CD4-positive, alpha-beta T cell (primary cell): Measurements from ENCODE around the gene NKD1. TPM values are rescaled to one million over a fixed set of nuclear protein-coding genes. Genes with fewer than 3 reads are reported as not detected.

Source experiments
- ATAC-seq: fragments of 200-7000 bp; cut with Tn5 transposase; one replicate; pipeline ENCODE4 v1.10.0; 2022; ENCODE audit warnings: mild to moderate bottlenecking; ENCODE audit not compliant: poor library complexity
- CTCF ChIA-PET: fragments of 350-600 bp; sonication (Branson Sonifier 250); formaldehyde crosslinking; loops from one replicate; lab custom pipeline; 2021; ENCODE audit warnings: antibody characterized with exemption, inconsistent platforms; lab: Charles Lee
- POLR2A ChIA-PET: fragments of 350-600 bp; sonication (Branson Sonifier 250); formaldehyde crosslinking; loops from one replicate; lab custom pipeline; 2021; ENCODE audit warnings: antibody characterized with exemption, inconsistent platforms; lab: Charles Lee
- DNase-seq, 14 experiments: peaks; one replicate each; pipeline ENCODE4 v3.0.0-alpha.2; 2013 to 2020; ENCODE audit warnings: mixed read lengths in 2 of 14
- H3K27ac ChIP-seq, 2 donors: one replicate each; pipeline versions ENCODE4 v1.5.1 to v1.7.0; 2013; ENCODE audit warnings: low read length in 2 of 2, low read depth in 1 of 2, mild to moderate bottlenecking in 1 of 2
- H3K27me3 ChIP-seq, 2 experiments: 1 replicate in 1 of 2; 2 replicates in 1 of 2; pipeline versions ENCODE4 v1.6.1 to v1.7.0; 2013; ENCODE audit warnings: low read length in 2 of 2, control low read depth in 1 of 2, mild to moderate bottlenecking in 1 of 2, moderate library complexity in 1 of 2; ENCODE audit not compliant: insufficient read depth in 2 of 2, control insufficient read depth in 1 of 2
- H3K36me3 ChIP-seq: one replicate; pipeline ENCODE4 v1.6.1; 2013; ENCODE audit warnings: low read length, control low read depth; ENCODE audit not compliant: insufficient read depth
- H3K4me1 ChIP-seq: one replicate; pipeline ENCODE4 v1.6.1; 2013; ENCODE audit warnings: low read length, control low read depth; ENCODE audit not compliant: insufficient read depth
- H3K4me3 ChIP-seq: one replicate; pipeline ENCODE4 v1.5.1; 2013; ENCODE audit warnings: mild to moderate bottlenecking, low read length, moderate library complexity
- H3K9me3 ChIP-seq, 2 experiments: 1 replicate in 1 of 2; 2 replicates in 1 of 2; pipeline versions ENCODE4 v1.6.1 to v1.7.0; 2013; ENCODE audit warnings: low read length in 2 of 2, mild to moderate bottlenecking in 2 of 2, control low read depth in 1 of 2, moderate library complexity in 1 of 2; ENCODE audit not compliant: control insufficient read depth in 1 of 2, insufficient read depth in 1 of 2
- H3K27ac Mint-ChIP-seq: one replicate; pipeline ENCODE4 v1.8.0; 2020; ENCODE audit warnings: mixed read lengths
- H3K27me3 Mint-ChIP-seq: one replicate; pipeline ENCODE4 v1.8.0; 2021; ENCODE audit warnings: mixed read lengths
- H3K36me3 Mint-ChIP-seq: one replicate; pipeline ENCODE4 v1.8.0; 2021; ENCODE audit warnings: low read depth, mixed read lengths
- H3K4me1 Mint-ChIP-seq: one replicate; pipeline ENCODE4 v1.8.0; 2021; ENCODE audit warnings: low read depth, mixed read lengths
- H3K4me3 Mint-ChIP-seq: one replicate; pipeline ENCODE4 v1.8.0; 2020; ENCODE audit warnings: mild to moderate bottlenecking, mixed read lengths
- H3K9me3 Mint-ChIP-seq: one replicate; pipeline ENCODE4 v1.8.0; 2020; ENCODE audit warnings: mixed read lengths
- CTCF ChIP-seq: fragments of 200-600 bp; IDR thresholded peaks from one replicate; pipeline ENCODE4 v1.8.0; 2022; ENCODE audit warnings: antibody characterized with exemption, mild to moderate bottlenecking
- intact Hi-C, 2 experiments: fragments of 100-400 bp; cut with DNase I in 1 of 2; cut with micrococcal nuclease in 1 of 2; formaldehyde crosslinking; loops; one replicate each; pipeline versions ENCODE4 v1.15.1 to v1.9.0; 2023 to 2025; cut with DNase I, micrococcal nuclease
- total RNA-seq, 174 experiments: library from RNA in 2 of 174; stranded (reverse) in 2 of 174; gene quantifications; one replicate each; pipeline ENCODE4 v1.2.3 and lab custom pipeline; 2021 to 2026

The NKD1 gene
- total RNA-seq, 2 experiments from 2014 or later, result 6.1 to 9.8 TPM

GRCh38 chr16:50500171-50500874 lies 47.9 kb upstream of the NKD1 start:
- no peak overlapping the region for H3K4me3 Mint-ChIP-seq
- no peak overlapping the region for H3K27ac Mint-ChIP-seq
- no peaks in the 10 kb centered on the region for H3K27me3 ChIP-seq
- peaks cover 6% of the 10 kb centered on the region for H3K4me1 Mint-ChIP-seq
- no peaks in the 10 kb centered on the region for H3K27me3 Mint-ChIP-seq
- ATAC-seq, result no peak
- H3K9me3 Mint-ChIP-seq, result no peaks in the 10 kb centered on the region
- no peak overlapping the region for H3K27ac ChIP-seq
- no peak overlapping the region for H3K4me3 ChIP-seq
- H3K4me1 ChIP-seq, result no peaks in the 10 kb centered on the region
- no peak for TF ChIP-seq CTCF
- peaks cover 0 to 9% of the 10 kb centered on the region in 2 experiments for H3K9me3 ChIP-seq
- ChIA-PET POLR2A (no interaction called here), CTCF (no interaction called here)
- no peaks in the 10 kb centered on the region for H3K36me3 ChIP-seq
- intact Hi-C loops, result no loop called here
- no peaks in the 10 kb centered on the region for H3K36me3 Mint-ChIP-seq
- no peak for DNase-seq

- no peak overlapping the region for H3K4me3 ChIP-seq
- no peak overlapping the region for H3K27ac ChIP-seq
- Mint-ChIP-seq H3K27ac (no peak overlapping the region), H3K9me3 (no peaks in the 10 kb centered on the region), H3K4me1 (peaks cover 6% of the 10 kb centered on the region), H3K4me3 (no peak overlapping the region), H3K27me3 (no peaks in the 10 kb centered on the region), H3K36me3 (no peaks in the 10 kb centered on the region)
- intact Hi-C loops, result no loop called here
- POLR2A ChIA-PET, result no interaction called here
- no peak for ATAC-seq
- no peaks in the 10 kb centered on the region for H3K36me3 ChIP-seq
- H3K9me3 ChIP-seq, result peaks cover 0 to 9% of the 10 kb centered on the region in 2 experiments
- H3K27me3 ChIP-seq, result no peaks in the 10 kb centered on the region
- CTCF ChIA-PET, result no interaction called here
- TF ChIP-seq CTCF, result no peak
- no peaks in the 10 kb centered on the region for H3K4me1 ChIP-seq
- no peak for DNase-seq
Measured at GRCh38 chr16:50501251-50501650, 46.9 kb upstream of the NKD1 start.

DNA sequence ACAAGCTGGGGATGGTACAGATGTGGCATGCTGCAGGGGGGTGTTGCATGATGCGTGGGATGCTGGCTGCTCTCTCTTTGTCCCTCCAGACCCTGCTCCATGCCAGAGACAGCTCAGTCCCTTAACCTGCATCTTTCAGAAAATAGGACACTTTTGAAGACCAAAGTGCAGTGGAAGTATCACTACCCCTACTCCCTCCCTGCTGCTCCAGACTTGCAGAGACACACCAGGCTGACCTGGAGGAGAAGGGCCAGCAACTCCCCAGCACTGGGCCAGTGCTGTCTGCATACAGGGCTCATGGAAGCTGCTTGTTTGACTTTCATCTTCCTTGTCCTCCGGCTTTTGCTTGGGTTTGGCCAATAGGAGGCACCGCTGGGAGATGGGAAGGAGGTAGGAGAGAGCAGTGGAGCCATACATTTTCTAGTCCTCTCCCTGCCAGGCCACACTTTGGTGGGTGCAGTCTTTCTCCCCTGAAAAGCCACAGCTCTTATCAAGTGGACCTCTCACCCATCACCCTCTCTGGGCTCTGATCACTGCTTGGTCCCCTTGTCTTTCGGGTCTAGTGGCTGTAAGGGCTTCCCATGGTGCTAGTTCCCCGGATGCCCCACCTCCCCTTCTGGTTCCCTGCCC lies 46.1 kb upstream of the NKD1 start:
- ATAC-seq (no peak), DNase-seq (no peak)
- no peaks in the 10 kb centered on the region for H3K9me3 Mint-ChIP-seq
- H3K4me3 Mint-ChIP-seq, result no peak overlapping the region
- no peak for TF ChIP-seq CTCF
- H3K9me3 ChIP-seq, result peaks cover 0 to 9% of the 10 kb centered on the region in 2 experiments
- H3K27ac ChIP-seq, result no peak overlapping the region
- peaks cover 6% of the 10 kb centered on the region for H3K4me1 Mint-ChIP-seq
- no peak overlapping the region for H3K4me3 ChIP-seq
- H3K36me3 ChIP-seq, result no peaks in the 10 kb centered on the region
- no peak overlapping the region for H3K27ac Mint-ChIP-seq
- no peaks in the 10 kb centered on the region for H3K4me1 ChIP-seq
- ChIA-PET POLR2A (no interaction called here), CTCF (no interaction called here)
- H3K36me3 Mint-ChIP-seq, result no peaks in the 10 kb centered on the region
- intact Hi-C loops, result no loop called here
- H3K27me3 ChIP-seq, result no peaks in the 10 kb centered on the region
- H3K27me3 Mint-ChIP-seq, result no peaks in the 10 kb centered on the region
